Astrocyte of the spinal cord (primary cell): ENCODE results near the gene ZFP36.

ENCODE experiments used
- DNase-seq: peaks from one replicate; pipeline ENCODE4 v3.0.0; 2011; ENCODE audit warnings: low read depth, low spot score
- H3K4me3 ChIP-seq: 2 replicates; pipeline ENCODE4 v1.5.1; 2011; ENCODE audit warnings: low read depth, mild to moderate bottlenecking, low read length, moderate library complexity
- CTCF ChIP-seq: IDR thresholded peaks from 2 replicates; pipeline ENCODE4 v1.5.1; 2012; ENCODE audit warnings: low read depth, mild to moderate bottlenecking, low read length, inconsistent platforms
- in situ Hi-C: cut with HindIII; loops from 2 replicates; pipeline ENCODE4 v1.10.0; 2017; ENCODE audit warnings: low sequenced_read_pairs

Gene ZFP36

GRCh38 chr19:39407660-39408391, 1.2 kb downstream of the ZFP36 start:
- in situ Hi-C loops: no loop called here
- peak overlapping the region; percentile 98 for H3K4me3 ChIP-seq
- TF ChIP-seq CTCF: no peak
- no peak for DNase-seq

DNA sequence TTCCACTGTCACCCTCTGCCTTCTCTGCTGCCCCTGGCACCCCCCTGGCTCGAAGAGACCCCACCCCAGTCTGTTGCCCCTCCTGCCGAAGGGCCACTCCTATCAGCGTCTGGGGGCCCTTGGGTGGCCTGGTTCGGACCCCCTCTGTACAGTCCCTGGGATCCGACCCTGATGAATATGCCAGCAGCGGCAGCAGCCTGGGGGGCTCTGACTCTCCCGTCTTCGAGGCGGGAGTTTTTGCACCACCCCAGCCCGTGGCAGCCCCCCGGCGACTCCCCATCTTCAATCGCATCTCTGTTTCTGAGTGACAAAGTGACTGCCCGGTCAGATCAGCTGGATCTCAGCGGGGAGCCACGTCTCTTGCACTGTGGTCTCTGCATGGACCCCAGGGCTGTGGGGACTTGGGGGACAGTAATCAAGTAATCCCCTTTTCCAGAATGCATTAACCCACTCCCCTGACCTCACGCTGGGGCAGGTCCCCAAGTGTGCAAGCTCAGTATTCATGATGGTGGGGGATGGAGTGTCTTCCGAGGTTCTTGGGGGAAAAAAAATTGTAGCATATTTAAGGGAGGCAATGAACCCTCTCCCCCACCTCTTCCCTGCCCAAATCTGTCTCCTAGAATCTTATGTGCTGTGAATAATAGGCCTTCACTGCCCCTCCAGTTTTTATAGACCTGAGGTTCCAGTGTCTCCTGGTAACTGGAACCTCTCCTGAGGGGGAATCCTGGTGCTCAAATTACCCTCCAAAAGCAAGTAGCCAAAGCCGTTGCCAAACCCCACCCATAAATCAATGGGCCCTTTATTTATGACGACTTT, 2.0 kb downstream of the ZFP36 start:
- in situ Hi-C loops: no loop called here
- peak; percentile 56 for DNase-seq
- H3K4me3 ChIP-seq: peak overlapping the region; percentile 98
- no peak for TF ChIP-seq CTCF

GRCh38 chr19:39409208-39410016, 2.8 kb downstream of the ZFP36 start:
- peak; percentile 3 for TF ChIP-seq CTCF
- H3K4me3 ChIP-seq: peak overlapping the region; percentile 98
- DNase-seq: peak; percentile 74
- in situ Hi-C loops: no loop called here

DNA sequence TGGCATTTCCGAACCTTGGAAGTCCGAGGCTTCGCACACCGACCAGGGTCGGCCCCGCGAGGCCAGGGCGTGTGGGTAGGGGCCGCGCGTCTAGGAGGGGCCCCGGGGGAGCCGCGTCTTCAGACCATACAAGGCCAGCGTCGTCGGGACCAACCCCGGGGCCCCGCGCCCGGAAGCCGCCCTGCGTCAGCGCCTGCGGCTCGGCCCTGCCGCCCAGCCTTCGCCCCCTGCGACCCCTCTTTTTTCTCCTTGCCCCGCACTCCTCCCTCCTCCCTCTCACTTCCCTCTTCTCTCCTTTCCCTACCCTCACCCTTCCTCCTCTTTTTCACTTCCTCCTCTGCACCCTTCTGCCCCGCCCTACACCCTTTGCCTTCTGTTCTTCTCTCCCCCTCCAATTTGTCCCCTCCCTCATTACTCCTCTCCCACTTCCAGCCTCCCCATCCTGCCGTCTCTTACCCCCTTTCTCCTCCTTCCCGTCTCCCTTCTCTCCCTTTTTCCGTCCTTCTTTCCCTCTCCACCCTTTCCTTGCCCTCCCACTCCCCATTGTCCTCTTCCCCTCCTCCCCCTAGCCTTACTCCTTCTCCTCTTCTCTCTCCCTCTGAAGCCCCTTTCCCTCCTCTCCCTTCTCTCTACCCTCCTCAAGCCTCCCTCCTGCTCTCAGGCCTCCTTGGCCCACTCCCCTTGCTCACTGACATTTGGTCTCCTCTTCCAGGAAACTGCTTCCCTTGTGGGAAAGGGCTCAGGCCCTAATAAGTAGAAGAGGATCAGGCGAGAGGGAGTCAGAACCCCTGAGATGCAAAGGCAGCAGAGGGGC, 3.6 kb downstream of the ZFP36 start:
- in situ Hi-C loops: no loop called here
- peak; percentile 83 for DNase-seq
- H3K4me3 ChIP-seq: peak overlapping the region; percentile 98

DNA sequence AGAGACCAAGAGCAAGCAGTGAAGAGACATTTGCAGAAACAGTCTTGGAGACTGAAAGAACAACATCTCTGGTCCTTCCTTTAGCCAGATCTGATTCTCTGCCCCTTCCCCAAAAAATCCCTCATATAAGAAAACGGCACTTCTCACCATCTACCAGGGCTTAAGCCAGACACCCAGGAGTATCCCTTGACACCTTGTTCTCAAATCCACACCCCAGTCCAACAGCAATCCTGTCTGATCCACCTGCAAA, 4.1 kb downstream of the ZFP36 start:
- no peak for TF ChIP-seq CTCF
- in situ Hi-C loops: no loop called here
- DNase-seq: no peak
- H3K4me3 ChIP-seq: no peak overlapping the region

More for the DNA sequence above, 3.6 kb downstream of the ZFP36 start:
- no peak for TF ChIP-seq CTCF
